Measurements from ENCODE around the gene PSMC2. TPM values are rescaled to one million over a fixed set of nuclear protein-coding genes. Genes with fewer than 3 reads are reported as not detected.
"Not testable (repeated sequence)": the region's sequence is repeated elsewhere in the genome, so short reads cannot be mapped to it uniquely, and the experiment has no call there.

PSMC2 gene
- total RNA-seq, 4 donors from 2014 or later, result 84.3 to 106 (median 97.3) TPM

GRCh38 chr7:103396471-103396870 lies 49.0 kb downstream of the PSMC2 start:
- no peak for ATAC-seq (ENCODE audit: low FRiP score)
- TF ChIP-seq CTCF (IDR thresholded peaks at IDR 0.05), result no peak
- DNase-seq (ENCODE audit: low spot score), result no peak

- no peak for TF ChIP-seq CTCF (IDR thresholded peaks at IDR 0.05)
- ATAC-seq (ENCODE audit: low FRiP score), result no peak
- DNase-seq (ENCODE audit: low spot score), result no peak
These were observed 51.2 kb downstream of the PSMC2 start for GRCh38 chr7:103398483-103399127.

- ATAC-seq (ENCODE audit: low FRiP score); DNase-seq (ENCODE audit: low spot score): not testable (repeated sequence)
These were observed 52.2 kb downstream of the PSMC2 start for GRCh38 chr7:103399687-103400086.

- ATAC-seq (ENCODE audit: low FRiP score); DNase-seq (ENCODE audit: low spot score): not testable (repeated sequence)
These were observed 58.6 kb downstream of the PSMC2 start for GRCh38 chr7:103405789-103406613.

GRCh38 chr7:103412151-103412550 lies 64.7 kb downstream of the PSMC2 start:
- no peak for ATAC-seq (ENCODE audit: low FRiP score)
- TF ChIP-seq CTCF (IDR thresholded peaks at IDR 0.05), result no peak
- no peak for DNase-seq (ENCODE audit: low spot score)

GRCh38 chr7:103413407-103413806 lies 66.0 kb downstream of the PSMC2 start:
- no peak for TF ChIP-seq CTCF (IDR thresholded peaks at IDR 0.05)
- DNase-seq (ENCODE audit: low spot score) (no peak), ATAC-seq (ENCODE audit: low FRiP score) (no peak)

- DNase-seq (ENCODE audit: low spot score), result no peak
- no peak for TF ChIP-seq CTCF (IDR thresholded peaks at IDR 0.05)
- no peak for ATAC-seq (ENCODE audit: low FRiP score)
These were observed 70.8 kb downstream of the PSMC2 start for GRCh38 chr7:103418241-103418640.

Small RNA genes lying within 50 kb of the gene (small RNA-seq; reads per million reads assigned to genes)
- not detected for gene RPS29P16

Other genes starting within 250 kb of the PSMC2 start
- gene NAPEPLD, start 198.5 kb upstream of the PSMC2 start, total RNA-seq, result 10 to 100 TPM in 2 of 4 donors, 1 to 10 TPM in 2; 5.9 to 13.1 (median 8.6) TPM
- gene PMPCB, start 50.2 kb upstream of the PSMC2 start, total RNA-seq, result 10 to 100 TPM; 43.5 to 48.1 (median 46.9) TPM
- 10 to 100 TPM; 15.6 to 54.3 (median 21.2) TPM for gene DNAJC2, start 2.9 kb upstream of the PSMC2 start, total RNA-seq
- under 1 TPM in 2 of 4 donors, not detected in 2; 0.19 to 0.47 TPM for gene SLC26A5, start 98.6 kb downstream of the PSMC2 start, total RNA-seq

All from omental fat pad (tissue), 4 donors.